Liver (tissue), 9 donors: ENCODE data around the gene WIZ. TPM values are rescaled to one million over a fixed set of nuclear protein-coding genes. Genes with fewer than 3 reads are reported as not detected.

ENCODE experiments used
- DNase-seq: peaks from one replicate; pipeline ENCODE4 v3.0.0-alpha.2; 2017; ENCODE audit warnings: low spot score
- H3K27ac ChIP-seq, 2 donors: one replicate each; pipeline ENCODE4 v1.7.0; 2013; ENCODE audit warnings: inconsistent platforms in 2 of 2, low read length in 2 of 2, control low read depth in 1 of 2, low read depth in 1 of 2, mild to moderate bottlenecking in 1 of 2
- H3K27me3 ChIP-seq, 4 donors: one replicate each; pipeline versions ENCODE4 v1.6.1 to v1.7.0; 2013; ENCODE audit warnings: low read length in 3 of 4, inconsistent platforms in 1 of 4, mild to moderate bottlenecking in 1 of 4, moderate library complexity in 1 of 4; ENCODE audit not compliant: control insufficient read depth in 4 of 4, insufficient read depth in 4 of 4
- H3K36me3 ChIP-seq, 4 donors: one replicate each; pipeline versions ENCODE4 v1.6.1 to v1.7.0; 2013; ENCODE audit warnings: low read length in 3 of 4, mild to moderate bottlenecking in 3 of 4, low read depth in 1 of 4, moderate library complexity in 1 of 4; ENCODE audit not compliant: control insufficient read depth in 4 of 4, insufficient read depth in 3 of 4
- H3K4me1 ChIP-seq, 4 donors: one replicate each; pipeline versions ENCODE4 v1.6.1 to v1.7.0; 2013; ENCODE audit warnings: low read length in 3 of 4, mild to moderate bottlenecking in 3 of 4, moderate library complexity in 1 of 4; ENCODE audit not compliant: control insufficient read depth in 4 of 4, insufficient read depth in 4 of 4
- H3K4me3 ChIP-seq, 3 donors: one replicate each; pipeline versions ENCODE4 v1.6.1 to v1.7.0; 2013; ENCODE audit warnings: low read length in 3 of 3, control low read depth in 1 of 3, low read depth in 1 of 3, mild to moderate bottlenecking in 1 of 3
- H3K9ac ChIP-seq, 2 donors: one replicate each; pipeline ENCODE4 v1.7.0; 2013; ENCODE audit warnings: low read length in 2 of 2, mild to moderate bottlenecking in 2 of 2, moderate library complexity in 2 of 2, control low read depth in 1 of 2, low read depth in 1 of 2
- H3K9me3 ChIP-seq, 4 donors: one replicate each; pipeline versions ENCODE4 v1.6.1 to v1.7.0; 2013; ENCODE audit warnings: low read length in 3 of 4; ENCODE audit not compliant: control insufficient read depth in 4 of 4
- ATF3 ChIP-seq: IDR thresholded peaks from 2 replicates; pipeline ENCODE4 v1.6.1; 2016; ENCODE audit warnings: antibody characterized with exemption
- FOXA1 ChIP-seq: IDR thresholded peaks from 2 replicates; pipeline ENCODE4 v1.6.1; 2016; ENCODE audit warnings: antibody characterized with exemption
- GABPA ChIP-seq, 2 donors: IDR thresholded peaks in 1 of 2; conservative IDR thresholded peaks in 1 of 2; 2 replicates each; pipeline ENCODE4 v1.6.1; 2016; ENCODE audit warnings: antibody characterized with exemption in 2 of 2, mild to moderate bottlenecking in 1 of 2, moderate library complexity in 1 of 2
- HNF4A ChIP-seq, 2 donors: conservative IDR thresholded peaks; 2 replicates each; pipeline ENCODE4 v1.6.1; 2016; ENCODE audit warnings: antibody characterized with exemption in 2 of 2, mild to moderate bottlenecking in 2 of 2
- HNF4G ChIP-seq: IDR thresholded peaks from 2 replicates; pipeline ENCODE4 v1.6.1; 2016; ENCODE audit warnings: antibody characterized with exemption
- NR2F2 ChIP-seq: IDR thresholded peaks from 2 replicates; pipeline ENCODE4 v1.6.1; 2016; ENCODE audit warnings: antibody characterized with exemption
- RAD21 ChIP-seq, 2 donors: IDR thresholded peaks; 2 replicates each; pipeline ENCODE4 v1.6.1; 2016; ENCODE audit warnings: antibody characterized with exemption in 2 of 2, mild to moderate bottlenecking in 2 of 2
- REST ChIP-seq: IDR thresholded peaks from 2 replicates; pipeline ENCODE4 v1.6.1; 2016; ENCODE audit warnings: antibody characterized with exemption, mild to moderate bottlenecking
- SP1 ChIP-seq: IDR thresholded peaks from 2 replicates; pipeline ENCODE4 v1.6.1; 2018; ENCODE audit warnings: antibody characterized with exemption, mild to moderate bottlenecking
- TAF1 ChIP-seq: conservative IDR thresholded peaks from 2 replicates; pipeline ENCODE4 v1.6.1; 2016; ENCODE audit warnings: antibody characterized with exemption, mild to moderate bottlenecking
- YY1 ChIP-seq: IDR thresholded peaks from 2 replicates; pipeline ENCODE4 v1.6.1; 2016; ENCODE audit warnings: antibody characterized with exemption, mild to moderate bottlenecking
- ZBTB33 ChIP-seq: IDR thresholded peaks from 2 replicates; pipeline ENCODE4 v1.6.1; 2016; ENCODE audit warnings: antibody characterized with exemption
- WGBS: extraction: QIAGEN DNeasy Blood & Tissue Kit; methylation state at CpG from one replicate; pipeline ENCODE4 v1.1.7; 2013; 5-methylcytosine and 5-hydroxymethylcytosine counted together
- polyA plus RNA-seq, 2 donors: library from polyadenylated mRNA; stranded (reverse) in 1 of 2; unstranded in 1 of 2; fragments of 200-250 nt in 1 of 2; fragments of >200 nt in 1 of 2; fragmentation: Nextera tagmentation in 1 of 2; extraction: Ambion mirVana in 1 of 2; gene quantifications; one replicate each; pipeline versions ENCODE4 v1.2.1 to v1.2.3, GENCODE V29; 2013 to 2015
- total RNA-seq, 2 donors: library from RNA; depleted of rRNA; stranded (reverse); fragments of >200 nt; gene quantifications; one replicate each; pipeline ENCODE4 v1.2.3, GENCODE V29; 2014
- TF ChIP-seq, protein P1 (sequence below): fragments of 150-350 bp; IDR thresholded peaks from 2 replicates; pipeline ENCODE4 v1.5.1; 2017; ENCODE audit warnings: improper control_type of control experiment, low read depth, low read length; ENCODE audit not compliant: missing input control
- donor health status: healthy.
- donor health status: healthy.
- donor health status: healthy.
- donor health status: healthy.
- donor health status: healthy.

WIZ gene
- total and polyA plus RNA-seq, 4 donors = 3.8 to 12.7 (median 8.6) TPM

GRCh38 chr19:15453091-15453578 lies 3.4 kb upstream of the WIZ start:
- Histone ChIP-seq H3K4me3 (peak overlapping the region in 2 of 3 donors; percentile 45 to 53), H3K9me3 (no peaks in the 10 kb centered on the region), H3K36me3 (no peaks in the 10 kb centered on the region), H3K4me1 (peaks cover 13 to 45% (median 32%) of the 10 kb centered on the region in 4 donors), H3K27me3 (no peaks in the 10 kb centered on the region), H3K9ac (no peak overlapping the region), H3K27ac (peak overlapping the region in 1 of 2 donors; percentile 9)
- TF ChIP-seq ZBTB33 = no peak
- TF ChIP-seq, protein P1, sequence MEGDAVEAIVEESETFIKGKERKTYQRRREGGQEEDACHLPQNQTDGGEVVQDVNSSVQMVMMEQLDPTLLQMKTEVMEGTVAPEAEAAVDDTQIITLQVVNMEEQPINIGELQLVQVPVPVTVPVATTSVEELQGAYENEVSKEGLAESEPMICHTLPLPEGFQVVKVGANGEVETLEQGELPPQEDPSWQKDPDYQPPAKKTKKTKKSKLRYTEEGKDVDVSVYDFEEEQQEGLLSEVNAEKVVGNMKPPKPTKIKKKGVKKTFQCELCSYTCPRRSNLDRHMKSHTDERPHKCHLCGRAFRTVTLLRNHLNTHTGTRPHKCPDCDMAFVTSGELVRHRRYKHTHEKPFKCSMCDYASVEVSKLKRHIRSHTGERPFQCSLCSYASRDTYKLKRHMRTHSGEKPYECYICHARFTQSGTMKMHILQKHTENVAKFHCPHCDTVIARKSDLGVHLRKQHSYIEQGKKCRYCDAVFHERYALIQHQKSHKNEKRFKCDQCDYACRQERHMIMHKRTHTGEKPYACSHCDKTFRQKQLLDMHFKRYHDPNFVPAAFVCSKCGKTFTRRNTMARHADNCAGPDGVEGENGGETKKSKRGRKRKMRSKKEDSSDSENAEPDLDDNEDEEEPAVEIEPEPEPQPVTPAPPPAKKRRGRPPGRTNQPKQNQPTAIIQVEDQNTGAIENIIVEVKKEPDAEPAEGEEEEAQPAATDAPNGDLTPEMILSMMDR = peak; percentile 36
- no peak for TF ChIP-seq FOXA1
- TF ChIP-seq ATF3 = no peak
- TF ChIP-seq RAD21 (IDR thresholded peaks at IDR 0.05) = peak in 1 of 2 donors; percentile 51
- 14% methylated on average over 44 of the region's 44 CpGs for WGBS
- DNase-seq = no peak

GRCh38 chr19:15452111-15453047 lies 2.6 kb upstream of the WIZ start:
- Histone ChIP-seq H3K9me3 (no peaks in the 10 kb centered on the region), H3K4me1 (peaks cover 11 to 39% (median 30%) of the 10 kb centered on the region in 4 donors), H3K4me3 (peak overlapping the region in 2 of 3 donors; percentile 45 to 53), H3K9ac (no peak overlapping the region), H3K27me3 (no peaks in the 10 kb centered on the region), H3K27ac (peak overlapping the region; percentile 9 to 52), H3K36me3 (no peaks in the 10 kb centered on the region)
- WGBS = 18% methylated on average over 37 of the region's 37 CpGs
- no peak for TF ChIP-seq FOXA1
- TF ChIP-seq HNF4G = no peak
- TF ChIP-seq GABPA (IDR thresholded peaks at IDR 0.05 in 1 of 2, conservative IDR thresholded peaks at IDR 0.05 in 1 of 2) = no peak
- peak; percentile 77 for TF ChIP-seq TAF1
- TF ChIP-seq NR2F2 = peak; percentile 32
- TF ChIP-seq YY1 = peak; percentile 20
- peak; percentile 69 for TF ChIP-seq REST
- peak in 1 of 2 donors; percentile 15 for TF ChIP-seq HNF4A (conservative IDR thresholded peaks at IDR 0.05)
- TF ChIP-seq SP1 = peak; percentile 30
- peak; percentile 89 for DNase-seq
